Breast epithelium (tissue), 3 donors: Measurements from ENCODE around the gene MDN1.

ENCODE experiments used
- CTCF ChIP-seq, 3 donors: fragments of 450-650 bp; IDR thresholded peaks; one replicate each; pipeline ENCODE4 v1.5.1; 2016 to 2017; ENCODE audit warnings: antibody characterized with exemption in 3 of 3, mild to moderate bottlenecking in 3 of 3, moderate library complexity in 3 of 3
- POLR2A ChIP-seq: fragments of 450-650 bp; IDR thresholded peaks from one replicate; pipeline ENCODE4 v1.6.1; 2016; ENCODE audit warnings: antibody characterized with exemption, mild to moderate bottlenecking, moderate library complexity
- POLR2AphosphoS5 ChIP-seq, 3 donors: sonication (generic); formaldehyde crosslinking; IDR thresholded peaks; one replicate each; pipeline ENCODE4 v1.6.1; 2017; ENCODE audit warnings: antibody characterized with exemption in 3 of 3

GRCh38 chr6:89768324-89768723 is 51.3 kb downstream of the MDN1 start:
- TF ChIP-seq CTCF (IDR thresholded peaks at IDR 0.05), result no peak
- no peak for TF ChIP-seq POLR2A
- no peak for TF ChIP-seq POLR2AphosphoS5 (IDR thresholded peaks at IDR 0.05)
